ENCODE measurements around the gene FRMD4B. TPM values are rescaled to one million over a fixed set of nuclear protein-coding genes. Genes with fewer than 3 reads are reported as not detected.
A peak's percentile ranks its signal among the peaks of the same experiment; 100 is the strongest.

The FRMD4B gene
- total and polyA plus RNA-seq, 2 donors from 2014 or later = 11.8 to 50.5 TPM

DNA sequence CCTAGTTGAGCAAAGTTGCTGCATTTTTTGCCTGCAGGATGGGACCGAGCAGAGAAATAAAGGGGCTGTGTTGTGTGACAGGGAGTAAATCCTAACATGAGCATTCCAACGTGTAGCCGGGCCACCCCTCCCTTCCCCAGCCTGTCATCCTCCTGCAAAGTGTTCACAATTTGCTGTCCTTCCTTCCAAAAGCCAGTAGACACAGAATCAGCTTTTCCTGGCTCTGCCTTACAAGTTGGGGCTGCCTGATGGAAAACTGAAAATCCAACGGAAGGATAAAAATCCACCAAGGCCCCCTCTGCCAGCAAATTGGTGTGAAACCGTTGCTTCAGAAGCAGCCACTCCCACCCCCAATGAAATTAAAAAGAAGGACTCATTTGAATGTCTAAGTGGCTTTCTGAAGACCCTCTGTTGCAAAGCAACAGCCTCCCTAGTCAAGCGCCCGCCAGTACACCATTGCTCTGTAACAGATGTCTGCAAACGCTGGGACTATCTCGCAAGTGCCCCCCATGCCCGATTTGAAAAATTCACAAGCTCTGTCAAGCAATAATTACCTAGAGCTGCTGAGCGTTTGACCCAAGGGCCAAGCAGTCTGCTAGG lies 665 bp downstream of the FRMD4B start:
- H3K9me3 ChIP-seq (ENCODE audit: control insufficient read depth in 2 of 3, insufficient read depth in 1 of 3, low read length in 3 of 3) = no peaks in the 10 kb centered on the region
- H3K9ac ChIP-seq (ENCODE audit: low read length in 3 of 3) = peak overlapping the region in 2 of 3 donors; percentile 55 to 72
- FAIRE-seq (no peak), DNase-seq (peak in 3 of 5 donors; percentile 23 to 32 (median 28))
- peak overlapping the region; percentile 62 to 85 for H3K27ac ChIP-seq (ENCODE audit: low read depth in 2 of 2, low read length in 2 of 2)
- H3K4me1 ChIP-seq (ENCODE audit: control insufficient read depth in 2 of 3, insufficient read depth in 2 of 3, low read depth in 1 of 3, low read length in 3 of 3) = peaks cover 0 to 5% (median 5%) of the 10 kb centered on the region in 3 donors
- no peaks in the 10 kb centered on the region for H3K36me3 ChIP-seq (ENCODE audit: control insufficient read depth in 2 of 3, insufficient read depth in 3 of 3, low read length in 3 of 3)
- TF ChIP-seq, protein P1, sequence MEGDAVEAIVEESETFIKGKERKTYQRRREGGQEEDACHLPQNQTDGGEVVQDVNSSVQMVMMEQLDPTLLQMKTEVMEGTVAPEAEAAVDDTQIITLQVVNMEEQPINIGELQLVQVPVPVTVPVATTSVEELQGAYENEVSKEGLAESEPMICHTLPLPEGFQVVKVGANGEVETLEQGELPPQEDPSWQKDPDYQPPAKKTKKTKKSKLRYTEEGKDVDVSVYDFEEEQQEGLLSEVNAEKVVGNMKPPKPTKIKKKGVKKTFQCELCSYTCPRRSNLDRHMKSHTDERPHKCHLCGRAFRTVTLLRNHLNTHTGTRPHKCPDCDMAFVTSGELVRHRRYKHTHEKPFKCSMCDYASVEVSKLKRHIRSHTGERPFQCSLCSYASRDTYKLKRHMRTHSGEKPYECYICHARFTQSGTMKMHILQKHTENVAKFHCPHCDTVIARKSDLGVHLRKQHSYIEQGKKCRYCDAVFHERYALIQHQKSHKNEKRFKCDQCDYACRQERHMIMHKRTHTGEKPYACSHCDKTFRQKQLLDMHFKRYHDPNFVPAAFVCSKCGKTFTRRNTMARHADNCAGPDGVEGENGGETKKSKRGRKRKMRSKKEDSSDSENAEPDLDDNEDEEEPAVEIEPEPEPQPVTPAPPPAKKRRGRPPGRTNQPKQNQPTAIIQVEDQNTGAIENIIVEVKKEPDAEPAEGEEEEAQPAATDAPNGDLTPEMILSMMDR (IDR thresholded peaks at IDR 0.05; ENCODE audit: borderline replicate concordance, extremely low read depth, insufficient read depth) = no peak
- H3K4me3 ChIP-seq (ENCODE audit: low read length in 3 of 3) = peak overlapping the region; percentile 48 to 78 (median 63)
- H3K27me3 ChIP-seq (ENCODE audit: control insufficient read depth, insufficient read depth, low read length) = peaks cover 2% of the 10 kb centered on the region
- intact Hi-C loops (cut with DNase I) = no loop called here

DNA sequence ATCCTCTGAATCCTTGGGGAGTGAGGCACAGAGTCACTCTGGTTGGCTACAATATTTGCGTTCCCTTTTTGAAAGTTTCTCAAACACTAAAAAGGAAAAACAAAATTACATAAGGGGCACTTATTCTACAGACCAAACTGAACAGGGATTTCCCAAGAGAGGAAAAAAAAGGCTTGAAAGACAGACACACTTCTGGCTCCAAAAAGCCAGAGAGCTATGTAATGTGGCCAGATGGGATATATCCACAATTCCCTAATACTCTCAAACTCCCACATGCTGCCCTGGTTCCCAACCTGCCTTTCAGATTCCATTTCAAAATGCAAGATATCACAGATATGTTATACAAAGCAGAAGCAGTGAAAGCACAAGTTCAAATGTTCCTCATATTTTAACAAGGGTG lies 1.6 kb downstream of the FRMD4B start:
- TF ChIP-seq, protein P1 (IDR thresholded peaks at IDR 0.05; ENCODE audit: borderline replicate concordance, extremely low read depth, insufficient read depth) = no peak

DNA sequence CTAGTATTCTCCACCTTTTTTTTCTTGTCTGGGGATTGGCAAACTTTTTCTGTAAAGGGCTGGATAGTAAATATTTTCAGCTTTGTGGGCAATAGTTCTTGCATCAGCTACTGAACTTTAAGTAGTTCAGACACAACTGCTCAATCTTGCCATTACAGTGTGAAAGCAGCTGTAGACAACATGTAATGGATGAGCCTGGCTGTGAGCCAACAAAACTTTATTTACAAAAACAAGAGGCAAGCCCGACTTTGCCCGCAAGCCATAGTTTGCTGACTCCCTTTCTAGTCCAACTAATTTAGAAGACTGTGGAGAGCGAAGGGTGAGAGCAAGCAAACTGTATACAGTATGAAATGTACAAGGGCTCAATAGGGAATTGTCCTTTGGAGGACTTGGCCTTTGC lies 6.2 kb downstream of the FRMD4B start:
- TF ChIP-seq, protein P1 (IDR thresholded peaks at IDR 0.05; ENCODE audit: borderline replicate concordance, extremely low read depth, insufficient read depth) = no peak
- Histone ChIP-seq H3K27me3 (ENCODE audit: control insufficient read depth, insufficient read depth, low read length) (no peaks in the 10 kb centered on the region), H3K4me3 (ENCODE audit: low read length in 3 of 3) (no peak overlapping the region), H3K9ac (ENCODE audit: low read length in 3 of 3) (no peak overlapping the region), H3K9me3 (ENCODE audit: control insufficient read depth in 2 of 3, insufficient read depth in 1 of 3, low read length in 3 of 3) (no peaks in the 10 kb centered on the region), H3K4me1 (ENCODE audit: control insufficient read depth in 2 of 3, insufficient read depth in 2 of 3, low read depth in 1 of 3, low read length in 3 of 3) (peaks cover 0 to under 1% (median 0%) of the 10 kb centered on the region in 3 donors), H3K36me3 (ENCODE audit: control insufficient read depth in 2 of 3, insufficient read depth in 3 of 3, low read length in 3 of 3) (no peaks in the 10 kb centered on the region), H3K27ac (ENCODE audit: low read depth in 2 of 2, low read length in 2 of 2) (no peak overlapping the region)
- intact Hi-C loops (cut with DNase I) = no loop called here
- no peak for DNase-seq
- FAIRE-seq = no peak

More for the DNA sequence above, 1.6 kb downstream of the FRMD4B start:
- Histone ChIP-seq H3K9me3 (ENCODE audit: control insufficient read depth in 2 of 3, insufficient read depth in 1 of 3, low read length in 3 of 3) (no peaks in the 10 kb centered on the region), H3K27ac (ENCODE audit: low read depth in 2 of 2, low read length in 2 of 2) (peak overlapping the region; percentile 36 to 62), H3K9ac (ENCODE audit: low read length in 3 of 3) (peak overlapping the region in 1 of 3 donors; percentile 27), H3K36me3 (ENCODE audit: control insufficient read depth in 2 of 3, insufficient read depth in 3 of 3, low read length in 3 of 3) (no peaks in the 10 kb centered on the region), H3K27me3 (ENCODE audit: control insufficient read depth, insufficient read depth, low read length) (peaks cover 2% of the 10 kb centered on the region), H3K4me1 (ENCODE audit: control insufficient read depth in 2 of 3, insufficient read depth in 2 of 3, low read depth in 1 of 3, low read length in 3 of 3) (peaks cover 0 to 5% (median 5%) of the 10 kb centered on the region in 3 donors), H3K4me3 (ENCODE audit: low read length in 3 of 3) (peak overlapping the region in 2 of 3 donors; percentile 63 to 78)
- FAIRE-seq = no peak
- peak in 2 of 5 donors; percentile 19 to 37 for DNase-seq
- intact Hi-C loops (cut with DNase I) = no loop called here
